ENCODE measurements around the gene KXD1. TPM values are rescaled to one million over a fixed set of nuclear protein-coding genes. Genes with fewer than 3 reads are reported as not detected.

The KXD1 gene
- total and polyA plus RNA-seq, 7 experiments from 2014 or later: 70.3 to 108 (median 78.5) TPM

GRCh38 chr19:18532168-18532890 is 25.3 kb upstream of the KXD1 start:
- Histone ChIP-seq H3K36me3 (ENCODE audit: control insufficient read depth in 2 of 3, insufficient read depth in 3 of 3, low read length in 3 of 3) (peaks cover 0 to 48% (median 7%) of the 10 kb centered on the region in 3 experiments), H3K27me3 (ENCODE audit: control insufficient read depth in 2 of 2, insufficient read depth in 2 of 2, low read length in 2 of 2) (no peaks in the 10 kb centered on the region), H3K9me3 (ENCODE audit: control insufficient read depth in 2 of 3, low read length in 3 of 3) (no peaks in the 10 kb centered on the region), H3K4me3 (ENCODE audit: low read length) (no peak overlapping the region), H3K4me1 (ENCODE audit: control insufficient read depth in 2 of 2, insufficient read depth in 2 of 2, low read length in 2 of 2) (no peaks in the 10 kb centered on the region), H3K27ac (ENCODE audit: low read depth, low read length) (no peak overlapping the region)
- DNase-seq (no peak), ATAC-seq (no peak)
- Mint-ChIP-seq H3K27ac (peak overlapping the region in 1 of 9 donors; percentile 75), H3K9me3 (no peaks in the 10 kb centered on the region), H3K4me3 (no peak overlapping the region), H3K36me3 (peaks cover 3 to 18% (median 5%) of the 10 kb centered on the region in 5 donors), H3K4me1 (no peaks in the 10 kb centered on the region), H3K27me3 (no peaks in the 10 kb centered on the region)
- CTCF ChIA-PET: no interaction called here
- POLR2A ChIA-PET: interaction anchor here (0.5 kb wide), 1 partner anchor 297 kb away, joined by 4 read pairs; no protein-coding TSS in a partner anchor
- intact Hi-C loops (cut with micrococcal nuclease): no loop called here

GRCh38 chr19:18533058-18533457 is 24.6 kb upstream of the KXD1 start:
- CTCF ChIA-PET: no interaction called here
- POLR2A ChIA-PET: interaction anchor here (0.9 kb wide), 1 partner anchor 10 kb away, joined by 3 read pairs; no protein-coding TSS in a partner anchor
- no peak overlapping the region for H3K4me3 Mint-ChIP-seq

GRCh38 chr19:18536475-18536874 is 21.2 kb upstream of the KXD1 start:
- no peaks in the 10 kb centered on the region for H3K27me3 Mint-ChIP-seq
- H3K9me3 Mint-ChIP-seq: no peaks in the 10 kb centered on the region
- Histone ChIP-seq H3K36me3 (ENCODE audit: control insufficient read depth in 2 of 3, insufficient read depth in 3 of 3, low read length in 3 of 3) (peaks cover 0 to 78% (median 7%) of the 10 kb centered on the region in 3 experiments), H3K27ac (ENCODE audit: low read depth, low read length) (no peak overlapping the region), H3K27me3 (ENCODE audit: control insufficient read depth in 2 of 2, insufficient read depth in 2 of 2, low read length in 2 of 2) (no peaks in the 10 kb centered on the region), H3K4me3 (ENCODE audit: low read length) (no peak overlapping the region), H3K9me3 (ENCODE audit: control insufficient read depth in 2 of 3, low read length in 3 of 3) (no peaks in the 10 kb centered on the region), H3K4me1 (ENCODE audit: control insufficient read depth in 2 of 2, insufficient read depth in 2 of 2, low read length in 2 of 2) (peaks cover 0 to 3% of the 10 kb centered on the region in 2 donors)
- peak overlapping the region in 1 of 9 donors; percentile 46 for H3K27ac Mint-ChIP-seq
- peaks cover 3 to 24% (median 5%) of the 10 kb centered on the region in 5 donors for H3K36me3 Mint-ChIP-seq
- intact Hi-C loops (cut with micrococcal nuclease): no loop called here
- DNase-seq: no peak
- peaks cover 0 to 9% (median 6%) of the 10 kb centered on the region in 7 donors for H3K4me1 Mint-ChIP-seq
- no peak for ATAC-seq
- ChIA-PET POLR2A (no interaction called here), CTCF (no interaction called here)
- no peak overlapping the region for H3K4me3 Mint-ChIP-seq

More at GRCh38 chr19:18533058-18533457, 24.6 kb upstream of the KXD1 start:
- H3K9me3 ChIP-seq (ENCODE audit: control insufficient read depth in 2 of 3, low read length in 3 of 3): no peaks in the 10 kb centered on the region
- no peaks in the 10 kb centered on the region for H3K27me3 ChIP-seq (ENCODE audit: control insufficient read depth in 2 of 2, insufficient read depth in 2 of 2, low read length in 2 of 2)
- H3K4me1 ChIP-seq (ENCODE audit: control insufficient read depth in 2 of 2, insufficient read depth in 2 of 2, low read length in 2 of 2): no peaks in the 10 kb centered on the region
- peaks cover 0 to 56% (median 7%) of the 10 kb centered on the region in 3 experiments for H3K36me3 ChIP-seq (ENCODE audit: control insufficient read depth in 2 of 3, insufficient read depth in 3 of 3, low read length in 3 of 3)
- DNase-seq: no peak
- intact Hi-C loops (cut with micrococcal nuclease): no loop called here
- ATAC-seq: no peak
- no peaks in the 10 kb centered on the region for H3K4me1 Mint-ChIP-seq
- no peak overlapping the region for H3K27ac ChIP-seq (ENCODE audit: low read depth, low read length)
- peaks cover 3 to 22% (median 5%) of the 10 kb centered on the region in 5 donors for H3K36me3 Mint-ChIP-seq
- no peaks in the 10 kb centered on the region for H3K27me3 Mint-ChIP-seq
- H3K9me3 Mint-ChIP-seq: no peaks in the 10 kb centered on the region
- peak overlapping the region in 1 of 9 donors; percentile 36 for H3K27ac Mint-ChIP-seq
- no peak overlapping the region for H3K4me3 ChIP-seq (ENCODE audit: low read length)

- intact Hi-C loops (cut with micrococcal nuclease): no loop called here
- peaks cover 5 to 12% of the 10 kb centered on the region in 2 donors for H3K4me1 ChIP-seq (ENCODE audit: control insufficient read depth in 2 of 2, insufficient read depth in 2 of 2, low read length in 2 of 2)
- peaks cover 3 to 21% (median 5%) of the 10 kb centered on the region in 5 donors for H3K36me3 Mint-ChIP-seq
- ChIA-PET POLR2A (interaction anchor here (1.6 kb wide), 1 partner anchor 14 kb away, joined by 7 read pairs; no protein-coding TSS in a partner anchor), CTCF (no interaction called here)
- H3K27me3 ChIP-seq (ENCODE audit: control insufficient read depth in 2 of 2, insufficient read depth in 2 of 2, low read length in 2 of 2): no peaks in the 10 kb centered on the region
- H3K27ac ChIP-seq (ENCODE audit: low read depth, low read length): no peak overlapping the region
- ATAC-seq (no peak), DNase-seq (no peak)
- no peaks in the 10 kb centered on the region for H3K27me3 Mint-ChIP-seq
- no peak overlapping the region for H3K4me3 ChIP-seq (ENCODE audit: low read length)
- no peak overlapping the region for H3K27ac Mint-ChIP-seq
- H3K4me3 Mint-ChIP-seq: no peak overlapping the region
- H3K4me1 Mint-ChIP-seq: peaks cover 4 to 17% (median 13%) of the 10 kb centered on the region in 7 donors
- peaks cover 0 to 70% (median 7%) of the 10 kb centered on the region in 3 experiments for H3K36me3 ChIP-seq (ENCODE audit: control insufficient read depth in 2 of 3, insufficient read depth in 3 of 3, low read length in 3 of 3)
- no peaks in the 10 kb centered on the region for H3K9me3 Mint-ChIP-seq
- no peaks in the 10 kb centered on the region for H3K9me3 ChIP-seq (ENCODE audit: control insufficient read depth in 2 of 3, low read length in 3 of 3)
Measured at GRCh38 chr19:18537431-18537830, 20.2 kb upstream of the KXD1 start.

- Mint-ChIP-seq H3K4me3 (no peak overlapping the region), H3K36me3 (peaks cover 3 to 19% (median 5%) of the 10 kb centered on the region in 5 donors), H3K9me3 (no peaks in the 10 kb centered on the region), H3K27me3 (no peaks in the 10 kb centered on the region), H3K4me1 (peaks cover 6 to 20% (median 16%) of the 10 kb centered on the region in 7 donors), H3K27ac (peak overlapping the region in 1 of 9 donors; percentile 30)
- Histone ChIP-seq H3K36me3 (ENCODE audit: control insufficient read depth in 2 of 3, insufficient read depth in 3 of 3, low read length in 3 of 3) (peaks cover 0 to 63% (median 7%) of the 10 kb centered on the region in 3 experiments), H3K9me3 (ENCODE audit: control insufficient read depth in 2 of 3, low read length in 3 of 3) (no peaks in the 10 kb centered on the region), H3K4me3 (ENCODE audit: low read length) (no peak overlapping the region), H3K27ac (ENCODE audit: low read depth, low read length) (no peak overlapping the region), H3K4me1 (ENCODE audit: control insufficient read depth in 2 of 2, insufficient read depth in 2 of 2, low read length in 2 of 2) (peaks cover 8 to 13% of the 10 kb centered on the region in 2 donors), H3K27me3 (ENCODE audit: control insufficient read depth in 2 of 2, insufficient read depth in 2 of 2, low read length in 2 of 2) (no peaks in the 10 kb centered on the region)
- ChIA-PET POLR2A (interaction anchor here (0.6 to 1.6 kb wide), 3 partner anchors 9 to 33 kb away, joined by 3 to 7 read pairs (median 3); partner anchors contain the start of gene UBA52), CTCF (no interaction called here)
- ATAC-seq (no peak), DNase-seq (no peak)
- intact Hi-C loops (cut with micrococcal nuclease): no loop called here
Measured at GRCh38 chr19:18538115-18538514, 19.6 kb upstream of the KXD1 start.

- ChIA-PET CTCF (interaction anchor here (0.8 kb wide), 1 partner anchor 19 kb away, joined by 5 read pairs; no protein-coding TSS in a partner anchor), POLR2A (no interaction called here)
- Histone ChIP-seq H3K4me1 (ENCODE audit: control insufficient read depth in 2 of 2, insufficient read depth in 2 of 2, low read length in 2 of 2) (peaks cover 14 to 16% of the 10 kb centered on the region in 2 donors), H3K4me3 (ENCODE audit: low read length) (no peak overlapping the region), H3K36me3 (ENCODE audit: control insufficient read depth in 2 of 3, insufficient read depth in 3 of 3, low read length in 3 of 3) (peaks cover 0 to 57% (median 7%) of the 10 kb centered on the region in 3 experiments), H3K27me3 (ENCODE audit: control insufficient read depth in 2 of 2, insufficient read depth in 2 of 2, low read length in 2 of 2) (no peaks in the 10 kb centered on the region), H3K9me3 (ENCODE audit: control insufficient read depth in 2 of 3, low read length in 3 of 3) (no peaks in the 10 kb centered on the region), H3K27ac (ENCODE audit: low read depth, low read length) (no peak overlapping the region)
- peaks cover 3 to 19% (median 5%) of the 10 kb centered on the region in 5 donors for H3K36me3 Mint-ChIP-seq
- DNase-seq: no peak
- intact Hi-C loops (cut with micrococcal nuclease): no loop called here
- no peaks in the 10 kb centered on the region for H3K9me3 Mint-ChIP-seq
- H3K27ac Mint-ChIP-seq: no peak overlapping the region
- no peak overlapping the region for H3K4me3 Mint-ChIP-seq
- no peaks in the 10 kb centered on the region for H3K27me3 Mint-ChIP-seq
- peaks cover 13 to 27% (median 22%) of the 10 kb centered on the region in 7 donors for H3K4me1 Mint-ChIP-seq
- ATAC-seq: no peak
Measured at GRCh38 chr19:18539372-18539771, 18.3 kb upstream of the KXD1 start.
